SK-N-DZ (cell line): Measurements from ENCODE around the gene ALK.

Experiments
- DNase-seq: peaks from one replicate; pipeline ENCODE4 v3.0.0-alpha.2; 2015; ENCODE audit warnings: low spot score

ALK gene

GRCh38 chr2:29495536-29496060 lies 425.8 kb downstream of the ALK start:
- DNase-seq: no peak

- no peak for DNase-seq
Observed at GRCh38 chr2:29495068-29495467, 426.3 kb downstream of the ALK start.

- no peak for DNase-seq
Observed at GRCh38 chr2:29492701-29493100, 428.7 kb downstream of the ALK start.

GRCh38 chr2:29490045-29490444 lies 431.3 kb downstream of the ALK start:
- DNase-seq: no peak

DNA sequence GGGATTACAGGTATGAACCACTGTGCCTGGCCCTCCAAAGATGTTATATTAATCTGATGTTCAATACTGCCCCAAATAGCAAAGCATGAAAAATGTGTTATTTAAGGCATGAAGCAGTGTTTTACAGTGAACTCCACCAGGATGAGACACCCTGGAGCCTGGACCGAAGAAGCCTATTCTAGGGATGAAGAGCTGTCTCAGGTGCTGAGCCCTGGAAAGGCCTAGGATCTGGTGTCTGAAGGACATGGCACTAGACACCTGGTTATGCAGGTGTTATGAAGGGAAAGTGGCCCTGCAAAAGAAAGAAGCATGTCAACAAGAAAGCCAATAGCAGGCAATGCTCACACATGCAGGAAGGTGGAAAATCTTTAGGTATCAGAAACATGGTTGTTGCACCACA lies 431.8 kb downstream of the ALK start:
- DNase-seq: no peak

DNA sequence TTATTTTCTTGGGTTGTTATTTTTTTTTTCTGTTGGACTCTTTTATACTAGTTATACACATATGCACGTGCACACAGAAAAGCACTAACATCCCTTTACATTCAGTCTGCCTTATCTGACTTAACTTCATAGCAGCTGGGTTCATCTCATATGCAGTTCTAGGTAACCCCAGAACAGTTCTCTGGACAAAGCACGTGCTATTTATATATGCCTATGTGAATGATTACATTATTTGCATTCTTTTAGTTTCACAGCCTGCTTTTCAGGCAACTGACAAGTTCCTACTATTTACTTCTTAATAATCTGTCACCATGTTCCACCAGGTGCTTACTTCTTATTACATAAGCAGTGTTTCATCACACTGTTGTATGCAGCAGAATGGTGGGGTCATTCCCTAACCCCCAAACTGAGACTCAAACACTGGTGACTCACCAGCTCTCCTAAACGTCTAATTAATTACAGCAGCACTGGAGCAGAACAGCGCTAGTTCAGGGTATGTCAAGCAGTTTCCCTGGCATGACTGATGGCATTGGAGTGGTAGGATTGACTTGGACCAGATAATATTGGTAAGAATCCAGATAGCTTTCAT lies 433.3 kb downstream of the ALK start:
- DNase-seq: no peak

GRCh38 chr2:29485631-29486030 lies 435.8 kb downstream of the ALK start:
- no peak for DNase-seq

DNA sequence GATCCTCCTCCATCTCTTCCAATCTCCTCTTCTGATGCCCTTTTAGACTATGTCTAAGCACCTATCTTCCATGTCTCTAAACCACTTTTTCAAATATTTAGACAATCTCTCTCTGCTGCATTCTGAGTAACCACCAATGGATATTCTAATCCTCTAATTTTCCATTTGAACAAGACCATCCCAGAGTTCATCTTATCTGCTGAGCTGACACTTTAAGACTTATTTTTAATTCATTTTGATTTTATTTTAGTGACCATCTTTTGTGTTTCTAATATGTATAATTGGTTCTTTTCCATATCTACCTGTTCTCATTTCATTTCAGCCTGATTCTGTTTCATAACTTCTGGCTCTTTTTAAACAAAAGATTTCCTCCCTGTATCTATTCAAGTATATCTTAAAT lies 436.3 kb downstream of the ALK start:
- DNase-seq: no peak

DNA sequence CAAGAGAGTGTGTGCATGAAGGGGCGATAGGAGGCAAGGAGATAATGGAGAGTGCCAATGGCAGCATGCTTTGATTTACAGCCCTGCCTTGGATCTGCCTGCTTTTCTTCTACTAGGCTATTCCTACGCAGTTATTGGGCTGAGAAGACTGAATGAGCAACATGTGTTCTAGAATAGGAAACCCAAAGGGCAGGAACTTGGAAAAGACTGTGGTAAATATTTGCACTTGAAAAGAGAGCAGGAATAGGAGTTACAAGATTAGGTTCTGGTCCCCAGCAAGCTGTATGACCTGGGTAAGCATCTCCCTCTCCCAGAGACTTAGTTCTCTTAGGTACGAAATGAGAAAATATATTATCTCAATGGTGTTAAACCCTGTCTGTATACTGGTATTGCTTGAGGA lies 438.5 kb downstream of the ALK start:
- DNase-seq: no peak

DNA sequence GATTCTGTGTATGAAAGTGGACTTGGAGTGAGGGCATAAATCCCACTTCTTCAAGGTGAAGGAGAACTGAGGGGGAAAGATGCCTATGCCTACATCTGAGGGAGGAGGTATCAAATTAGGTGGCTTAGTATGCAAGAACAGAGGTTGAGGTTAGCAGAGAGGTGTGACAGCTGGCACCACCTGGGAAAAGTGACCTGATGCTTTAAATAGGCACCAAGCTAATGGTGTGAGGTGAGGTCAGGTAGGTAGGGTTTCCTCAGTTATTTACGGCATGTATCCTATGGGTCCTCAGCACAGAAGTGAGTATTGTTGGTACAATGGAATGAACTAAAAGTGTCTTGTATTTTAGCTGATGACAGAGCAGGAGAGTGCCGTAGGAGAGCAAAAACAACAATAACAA lies 439.0 kb downstream of the ALK start:
- DNase-seq: no peak

- DNase-seq: peak; percentile 62
Observed at GRCh38 chr2:29481313-29481712, 440.1 kb downstream of the ALK start.

- peak; percentile 48 for DNase-seq
Observed at GRCh38 chr2:29480426-29480825, 441.0 kb downstream of the ALK start.

DNA sequence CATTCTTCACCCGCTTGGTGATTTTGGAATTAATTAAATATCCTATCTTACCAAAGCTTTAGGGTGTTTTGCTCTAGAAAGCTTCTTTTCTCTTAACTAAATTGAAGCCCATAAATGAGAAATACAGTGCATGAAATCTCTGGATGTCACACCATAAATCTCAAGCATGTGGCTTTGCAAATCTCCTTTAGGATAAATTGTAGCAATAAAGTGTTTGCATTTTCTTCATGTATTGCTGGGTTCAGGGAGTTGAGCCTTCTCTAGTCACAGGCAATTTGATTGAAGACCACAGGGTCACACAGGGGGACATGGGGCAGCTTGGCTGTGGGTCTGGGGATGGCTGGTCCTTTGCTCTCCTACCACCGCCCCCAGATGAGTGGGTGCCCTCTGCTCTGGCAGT lies 442.0 kb downstream of the ALK start:
- DNase-seq: no peak

DNA sequence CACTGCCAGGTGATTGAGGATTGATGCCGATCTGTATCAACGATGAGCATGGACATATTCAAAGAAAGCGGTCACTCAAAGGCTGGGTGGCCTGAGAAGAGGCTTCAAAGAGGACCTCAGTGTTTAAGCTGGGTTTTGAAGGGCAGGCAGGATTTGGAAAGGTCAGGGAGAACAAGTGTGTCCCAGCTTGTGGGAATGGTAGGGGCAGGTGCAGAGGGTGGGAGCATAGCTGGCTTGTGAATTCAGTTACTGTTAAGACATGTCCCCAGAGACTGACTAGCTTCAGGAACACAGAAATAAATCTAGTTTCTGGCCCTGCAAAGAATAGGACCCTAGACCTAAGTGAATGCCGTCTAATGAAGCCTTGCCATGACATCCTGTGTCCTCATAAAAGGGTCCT lies 442.7 kb downstream of the ALK start:
- no peak for DNase-seq

DNA sequence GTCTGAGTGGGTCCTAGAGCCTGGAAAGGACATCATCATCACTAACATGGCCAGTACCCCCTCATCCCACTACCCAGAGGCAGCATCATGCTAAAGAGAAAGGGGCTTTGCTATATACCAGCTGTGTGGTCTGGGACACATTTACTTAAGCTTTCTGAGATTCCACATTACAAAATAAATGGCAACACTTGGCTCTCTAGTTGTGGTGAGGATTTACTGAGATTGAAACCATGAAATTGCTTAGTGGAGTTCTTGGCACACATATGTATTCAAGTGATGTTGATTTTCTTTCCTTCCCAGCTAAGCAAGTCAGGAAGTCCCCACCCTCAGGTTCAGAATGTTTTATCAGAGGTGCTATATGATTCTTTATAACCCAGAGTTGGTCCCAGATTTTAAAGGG lies 444.2 kb downstream of the ALK start:
- no peak for DNase-seq

DNA sequence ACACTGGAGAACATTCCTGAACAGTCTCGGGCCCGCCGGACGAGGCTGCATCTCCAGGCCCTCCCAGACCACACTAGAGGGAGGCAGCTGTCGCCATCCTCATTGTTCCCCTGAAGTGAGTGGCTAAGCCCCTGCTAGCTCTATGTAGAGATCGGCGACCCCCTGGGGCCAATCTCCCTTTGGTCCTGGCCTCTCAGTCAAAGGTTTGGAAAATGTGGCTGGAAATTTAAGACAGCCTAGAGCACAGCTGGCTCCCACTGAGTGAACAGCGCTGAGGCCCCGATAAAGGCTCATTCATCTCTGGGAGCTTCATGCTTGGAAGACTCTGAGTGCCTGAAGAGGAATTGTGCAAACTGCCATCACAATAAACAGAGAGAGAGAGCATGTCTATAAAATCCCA lies 445.9 kb downstream of the ALK start:
- DNase-seq: no peak

DNA sequence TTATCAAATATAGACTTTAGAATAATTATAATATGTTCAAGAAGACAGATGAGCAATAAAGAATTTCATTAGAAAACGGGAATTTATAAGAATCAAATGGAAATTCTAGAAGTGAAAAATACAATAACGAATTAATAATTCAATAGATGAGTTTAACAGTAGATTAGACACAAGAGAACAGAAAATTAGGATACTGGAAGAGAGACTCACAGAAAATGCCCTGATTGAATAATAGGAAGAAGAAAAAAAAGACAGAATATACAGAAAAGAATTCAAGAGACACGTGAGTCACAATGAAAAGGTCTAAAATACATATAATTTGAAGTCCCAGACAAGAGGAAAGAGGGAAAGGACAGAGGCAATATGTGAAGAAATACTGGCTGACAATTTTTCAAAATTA lies 451.4 kb downstream of the ALK start:
- no peak for DNase-seq

DNA sequence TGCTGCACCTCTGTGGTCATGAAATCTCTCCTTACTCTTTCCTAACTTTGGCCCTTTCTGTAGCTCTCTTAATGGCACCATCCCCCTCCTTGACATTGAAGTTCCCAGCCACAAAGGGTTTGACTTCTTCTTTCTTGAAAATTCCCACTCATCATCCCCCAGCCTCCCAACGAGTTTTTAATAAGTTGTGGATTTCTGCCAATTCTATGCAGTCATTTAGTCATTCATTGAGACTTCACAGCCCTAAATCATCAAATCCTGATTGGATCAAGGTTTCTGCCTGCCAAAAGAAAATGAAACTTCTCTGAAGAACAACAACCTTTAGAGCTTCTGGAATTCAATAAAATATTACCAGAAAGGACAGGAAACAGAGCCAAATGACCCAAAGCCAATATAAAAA lies 451.9 kb downstream of the ALK start:
- no peak for DNase-seq

DNA sequence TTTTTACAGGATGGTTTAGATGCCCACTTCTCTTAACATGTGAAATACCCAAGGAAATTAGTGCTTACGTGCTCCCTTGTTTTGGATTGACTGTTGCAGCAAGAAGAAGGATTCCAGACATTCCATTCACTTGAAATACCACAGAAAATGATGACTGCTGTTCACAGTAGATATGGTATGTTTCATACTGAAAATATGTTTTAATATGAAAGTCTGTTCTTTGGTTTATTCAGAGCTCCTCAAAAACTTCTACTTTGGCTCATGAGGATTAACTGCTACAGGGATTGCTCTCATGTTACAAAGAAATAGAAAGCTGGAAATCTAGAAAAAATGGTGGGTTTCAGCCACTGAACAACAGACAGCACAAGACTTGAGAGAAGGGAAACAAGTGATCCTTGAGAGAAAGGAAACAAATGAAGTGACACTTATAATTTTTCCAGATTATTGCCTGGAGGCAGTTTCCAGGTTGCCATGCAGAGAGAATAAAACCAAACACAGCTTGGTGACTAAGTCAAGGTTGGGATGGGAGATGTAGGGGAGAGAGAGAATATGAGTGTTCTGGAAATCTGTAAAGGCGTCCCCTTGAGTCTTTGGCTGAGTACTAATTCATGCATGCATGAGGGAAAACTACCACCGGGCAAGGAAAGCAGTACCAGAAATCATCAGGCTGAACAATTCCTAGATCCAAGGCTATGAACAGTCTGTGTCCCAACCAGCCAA lies 458.0 kb downstream of the ALK start:
- no peak for DNase-seq

GRCh38 chr2:29462293-29462692 lies 459.1 kb downstream of the ALK start:
- no peak for DNase-seq

- no peak for DNase-seq
Observed at GRCh38 chr2:29460190-29460589, 461.2 kb downstream of the ALK start.

DNA sequence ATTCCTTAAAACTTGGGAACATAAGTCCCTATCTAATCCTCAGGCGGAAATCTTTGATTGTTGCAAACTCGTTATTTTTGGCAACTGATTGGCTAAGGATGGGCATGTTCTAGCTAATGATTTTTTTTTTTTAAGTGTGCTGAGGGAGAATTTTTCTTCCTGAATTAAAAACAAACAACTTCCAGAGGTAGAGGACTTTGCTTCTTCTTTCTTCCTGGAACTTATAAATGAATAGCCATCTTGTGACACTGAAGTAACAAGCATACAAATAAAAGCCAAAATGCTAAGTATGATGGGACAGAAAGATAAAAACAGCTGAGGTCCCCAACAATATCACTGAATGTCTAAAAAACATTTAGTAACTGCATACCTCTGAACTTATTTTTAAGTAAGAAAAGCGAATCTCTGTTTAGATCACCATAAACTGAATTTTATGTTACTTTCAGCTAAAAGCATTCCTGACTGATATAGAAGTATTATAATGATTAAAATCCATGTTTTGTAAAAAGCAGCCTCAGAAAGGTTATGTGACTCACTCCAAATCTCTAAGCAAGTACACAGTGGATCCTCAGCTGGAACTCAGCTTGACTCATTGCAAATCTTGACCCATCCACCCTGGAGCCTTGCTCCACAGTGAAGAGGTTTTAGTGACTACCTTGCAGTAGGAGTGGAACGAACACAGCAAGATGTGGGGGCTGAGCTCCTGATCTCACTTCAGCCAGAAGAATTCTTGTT lies 461.8 kb downstream of the ALK start:
- no peak for DNase-seq

DNA sequence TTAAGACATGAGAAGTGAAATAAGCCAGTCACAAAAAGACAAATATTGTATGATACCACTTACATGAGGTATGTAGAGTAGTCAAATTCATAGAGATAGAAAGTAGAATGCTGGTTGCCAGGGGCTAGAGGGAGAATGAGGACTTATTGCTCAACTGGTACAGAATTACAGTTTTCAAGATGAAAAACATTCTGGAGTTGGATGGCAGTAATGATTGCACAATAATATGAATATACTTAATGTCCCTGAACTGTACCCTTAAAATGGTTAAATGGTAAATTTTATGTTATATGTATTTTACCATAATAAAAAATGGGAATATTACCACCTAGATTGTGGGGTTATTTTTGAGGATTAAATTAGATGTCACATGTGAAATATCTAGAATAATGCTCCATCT lies 465.0 kb downstream of the ALK start:
- no peak for DNase-seq
